Naive thymus-derived CD4-positive, alpha-beta T cell (primary cell): ENCODE data around the gene NFXL1. TPM values are rescaled to one million over a fixed set of nuclear protein-coding genes. Genes with fewer than 3 reads are reported as not detected.
A peak's percentile ranks its signal among the peaks of the same experiment; 100 is the strongest.

Source experiments
- ATAC-seq: fragments of 150-1000 bp; cut with Tn5 transposase; 2 replicates; pipeline ENCODE4 v1.10.0; 2021; ENCODE audit warnings: mild to moderate bottlenecking, moderate library complexity
- CTCF ChIA-PET: fragments of 350-600 bp; sonication (Branson Sonifier 250); formaldehyde crosslinking; loops from one replicate; lab custom pipeline; 2021; ENCODE audit warnings: antibody characterized with exemption; lab: Charles Lee
- POLR2A ChIA-PET: fragments of 350-600 bp; sonication (Branson Sonifier 250); formaldehyde crosslinking; loops from one replicate; lab custom pipeline; 2021; ENCODE audit warnings: antibody characterized with exemption, inconsistent platforms; lab: Charles Lee
- DNase-seq, 9 donors: peaks; one replicate each; pipeline versions ENCODE4 v3.0.0 to v3.0.0-alpha.2; 2020 to 2022; ENCODE audit warnings: mixed read lengths in 1 of 9
- H3K27ac ChIP-seq: one replicate; pipeline ENCODE4 v1.7.0; 2013; ENCODE audit warnings: mild to moderate bottlenecking, low read depth, low read length, moderate library complexity
- H3K27me3 ChIP-seq, 2 donors: one replicate each; pipeline ENCODE4 v1.7.0; 2013; ENCODE audit warnings: low read length in 2 of 2, mild to moderate bottlenecking in 2 of 2, moderate library complexity in 2 of 2; ENCODE audit not compliant: control insufficient read depth in 2 of 2, insufficient read depth in 2 of 2
- H3K36me3 ChIP-seq, 3 experiments: 1 replicate in 2 of 3; 2 replicates in 1 of 3; pipeline ENCODE4 v1.7.0; 2013; ENCODE audit warnings: low read length in 3 of 3, mild to moderate bottlenecking in 3 of 3, moderate library complexity in 1 of 3; ENCODE audit not compliant: insufficient read depth in 3 of 3, control insufficient read depth in 2 of 3
- H3K4me1 ChIP-seq, 2 donors: one replicate each; pipeline ENCODE4 v1.7.0; 2013; ENCODE audit warnings: low read length in 2 of 2, mild to moderate bottlenecking in 2 of 2, moderate library complexity in 1 of 2; ENCODE audit not compliant: control insufficient read depth in 2 of 2, insufficient read depth in 2 of 2
- H3K4me3 ChIP-seq: 2 replicates; pipeline ENCODE4 v1.7.0; 2013; ENCODE audit warnings: mild to moderate bottlenecking, low read length
- H3K9me3 ChIP-seq, 3 experiments: 1 replicate in 2 of 3; 2 replicates in 1 of 3; pipeline ENCODE4 v1.7.0; 2013; ENCODE audit warnings: low read length in 3 of 3; ENCODE audit not compliant: control insufficient read depth in 2 of 3
- H3K27ac Mint-ChIP-seq, 9 donors: one replicate each; pipeline ENCODE4 v1.8.0; 2020 to 2022; ENCODE audit warnings: mixed read lengths in 9 of 9, mild to moderate bottlenecking in 8 of 9, moderate library complexity in 5 of 9, inconsistent platforms in 2 of 9
- H3K27me3 Mint-ChIP-seq, 5 donors: one replicate each; pipeline ENCODE4 v1.8.0; 2021 to 2022; ENCODE audit warnings: mixed read lengths in 5 of 5, mild to moderate bottlenecking in 1 of 5
- H3K36me3 Mint-ChIP-seq, 5 donors: one replicate each; pipeline ENCODE4 v1.8.0; 2020 to 2022; ENCODE audit warnings: mixed read lengths in 5 of 5, mild to moderate bottlenecking in 3 of 5, inconsistent platforms in 1 of 5
- H3K4me1 Mint-ChIP-seq, 7 donors: one replicate each; pipeline ENCODE4 v1.8.0; 2020 to 2022; ENCODE audit warnings: mixed read lengths in 7 of 7, mild to moderate bottlenecking in 3 of 7, inconsistent platforms in 1 of 7
- H3K4me3 Mint-ChIP-seq, 10 donors: one replicate each; pipeline ENCODE4 v1.8.0; 2020 to 2022; ENCODE audit warnings: mild to moderate bottlenecking in 10 of 10, mixed read lengths in 10 of 10, moderate library complexity in 6 of 10, inconsistent platforms in 2 of 10
- H3K9me3 Mint-ChIP-seq, 11 donors: one replicate each; pipeline ENCODE4 v1.8.0; 2020 to 2022; ENCODE audit warnings: mixed read lengths in 11 of 11, mild to moderate bottlenecking in 4 of 11, inconsistent platforms in 1 of 11, moderate library complexity in 1 of 11
- intact Hi-C, 2 donors: fragments of 100-400 bp; cut with micrococcal nuclease; formaldehyde crosslinking; loops; one replicate each; pipeline ENCODE4 v1.15.1; 2023
- polyA plus RNA-seq, 2 donors: library from polyadenylated mRNA; unstranded; fragments of 300-500 nt; fragmentation: Illumina TruSeq; gene quantifications; one replicate each; pipeline ENCODE4 v1.2.3, GENCODE V29; 2021
- total RNA-seq, 6 experiments: library from RNA in 5 of 6; stranded (reverse) in 5 of 6; gene quantifications; 1 replicate in 5 of 6; 2 replicates in 1 of 6; pipeline ENCODE4 v1.2.3 and lab custom pipeline; 2021 to 2026

The NFXL1 gene
- total and polyA plus RNA-seq, 7 experiments from 2014 or later = 9.5 to 19.3 (median 12.2) TPM

DNA sequence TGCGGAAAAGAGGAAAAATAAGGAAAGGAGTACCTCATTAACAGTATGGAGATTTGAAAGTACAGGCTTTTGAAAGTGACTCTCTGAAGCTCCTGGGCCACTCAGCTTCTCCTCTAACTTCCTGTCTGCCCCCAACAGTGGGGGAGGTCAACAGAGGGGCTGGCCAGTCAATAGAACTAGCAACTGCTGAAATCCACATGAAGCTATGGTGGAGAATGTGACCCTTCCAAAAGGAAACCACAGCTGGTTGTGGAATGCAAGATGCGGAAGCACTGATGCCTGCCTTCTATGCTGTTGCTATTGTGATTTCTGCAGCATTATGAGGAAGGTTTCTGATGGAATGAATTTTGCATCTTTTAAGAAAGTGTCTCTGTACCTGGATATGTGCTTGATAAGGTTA is 78.9 kb downstream of the NFXL1 start:
- peak overlapping the region in 9 of 10 donors; percentile 1 to 91 (median 87) for H3K4me3 Mint-ChIP-seq
- H3K4me1 Mint-ChIP-seq = peaks cover 5 to 33% (median 24%) of the 10 kb centered on the region in 7 donors
- peaks cover 0 to 51% (median 11%) of the 10 kb centered on the region in 5 donors for H3K27me3 Mint-ChIP-seq
- peaks cover 0 to 3% (median 0%) of the 10 kb centered on the region in 5 donors for H3K36me3 Mint-ChIP-seq
- Histone ChIP-seq H3K9me3 (no peaks in the 10 kb centered on the region), H3K4me3 (no peak overlapping the region), H3K27ac (no peak overlapping the region), H3K36me3 (no peaks in the 10 kb centered on the region), H3K27me3 (no peaks in the 10 kb centered on the region), H3K4me1 (peaks cover 6% of the 10 kb centered on the region in 2 donors)
- peak overlapping the region in 1 of 9 donors; percentile 75 for H3K27ac Mint-ChIP-seq
- H3K9me3 Mint-ChIP-seq = peaks cover 0 to 8% (median 0%) of the 10 kb centered on the region in 11 donors
- intact Hi-C loops = loop anchor here (5.0 kb wide), 4 partner anchors 77 to 437 kb away; partner anchors contain the start of gene NFXL1 (in 1 of the 2)
- CTCF ChIA-PET = no interaction called here
- no peak for DNase-seq
- POLR2A ChIA-PET = no interaction called here
- no peak for ATAC-seq

DNA sequence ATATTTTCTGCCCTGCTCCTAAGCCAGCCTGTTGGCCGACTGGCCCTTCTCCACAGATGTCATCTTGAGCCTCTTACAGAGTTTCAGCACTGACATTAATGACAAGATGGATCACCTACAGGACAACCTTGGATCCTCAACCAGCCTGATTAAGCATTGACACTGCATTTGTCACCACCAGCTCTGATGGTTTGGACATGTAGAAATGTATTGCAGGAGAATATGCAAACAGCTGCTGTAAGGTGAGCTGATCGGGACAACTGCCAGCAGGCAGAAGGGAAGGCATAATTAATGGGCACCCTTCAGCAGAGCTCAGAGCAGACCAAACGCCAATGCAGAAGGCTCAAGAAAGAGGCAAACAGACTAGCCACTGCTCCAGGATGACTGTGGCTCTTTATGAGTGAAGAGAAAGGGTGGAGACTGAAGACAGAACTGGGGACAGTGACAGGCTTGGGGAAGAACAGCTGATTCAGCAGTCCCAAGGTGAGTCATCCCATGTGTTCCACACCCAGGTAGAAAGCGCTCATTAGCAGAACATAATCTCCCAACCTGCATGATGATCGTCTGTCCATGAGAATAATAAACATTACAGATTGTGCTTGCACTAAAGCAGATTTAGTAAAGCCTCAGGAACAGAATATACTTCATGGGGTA is 83.2 kb downstream of the NFXL1 start:
- Histone ChIP-seq H3K4me1 (peaks cover 6% of the 10 kb centered on the region in 2 donors), H3K27me3 (no peaks in the 10 kb centered on the region), H3K36me3 (no peaks in the 10 kb centered on the region), H3K27ac (no peak overlapping the region), H3K9me3 (no peaks in the 10 kb centered on the region), H3K4me3 (no peak overlapping the region)
- Mint-ChIP-seq H3K27me3 (peaks cover 0 to 35% (median 18%) of the 10 kb centered on the region in 5 donors), H3K4me1 (peaks cover 3 to 31% (median 24%) of the 10 kb centered on the region in 7 donors), H3K36me3 (peaks cover 0 to 3% (median 0%) of the 10 kb centered on the region in 5 donors), H3K4me3 (no peak overlapping the region), H3K27ac (no peak overlapping the region), H3K9me3 (peaks cover 0 to 8% (median 0%) of the 10 kb centered on the region in 11 donors)
- intact Hi-C loops = no loop called here
- ATAC-seq (no peak), DNase-seq (no peak)
- CTCF ChIA-PET = interaction anchor here (0.7 kb wide), 1 partner anchor 143 kb away, joined by 3 read pairs; no protein-coding TSS in a partner anchor
- POLR2A ChIA-PET = no interaction called here

DNA sequence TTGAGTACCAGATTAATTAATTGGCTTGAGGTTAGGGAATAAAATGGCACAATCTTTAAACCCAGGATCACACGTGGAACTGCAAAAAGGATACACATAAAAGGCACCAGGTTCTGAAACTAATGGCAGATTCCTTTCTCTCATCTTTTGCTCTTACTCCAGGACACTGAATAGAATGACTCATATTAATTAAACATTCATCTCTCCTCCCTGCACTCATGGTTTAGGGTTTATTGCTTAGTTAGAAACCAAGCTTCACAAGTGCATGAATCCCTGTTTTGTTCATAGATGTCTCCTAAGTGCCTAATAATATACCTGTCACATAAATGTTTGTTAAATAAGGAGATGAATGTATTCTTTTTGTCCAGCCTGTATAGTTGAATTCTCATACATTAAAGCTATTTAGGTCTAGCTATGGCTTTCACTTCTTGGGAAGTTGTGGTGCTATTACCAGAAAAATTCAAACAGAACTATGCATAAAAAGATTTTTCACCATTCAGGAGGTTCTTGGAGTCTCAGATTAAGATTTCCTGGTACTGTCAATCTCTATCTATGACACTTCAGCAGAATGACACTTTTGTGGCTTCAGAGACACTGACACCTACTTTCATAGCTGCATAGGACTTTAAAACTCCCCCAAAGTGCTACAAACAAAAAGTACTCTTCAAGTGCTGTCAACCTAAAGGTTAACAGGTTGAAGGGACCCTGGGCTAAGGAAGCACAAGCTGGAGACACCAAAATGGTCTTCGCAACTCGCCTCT is 83.9 kb downstream of the NFXL1 start:
- DNase-seq (no peak), ATAC-seq (no peak)
- ChIA-PET POLR2A (no interaction called here), CTCF (interaction anchor here (0.7 kb wide), 1 partner anchor 142 kb away, joined by 3 read pairs; no protein-coding TSS in a partner anchor)
- Histone ChIP-seq H3K27me3 (no peaks in the 10 kb centered on the region), H3K27ac (no peak overlapping the region), H3K4me3 (no peak overlapping the region), H3K4me1 (no peaks in the 10 kb centered on the region), H3K9me3 (no peaks in the 10 kb centered on the region), H3K36me3 (no peaks in the 10 kb centered on the region)
- Mint-ChIP-seq H3K36me3 (peaks cover 0 to 3% (median 0%) of the 10 kb centered on the region in 5 donors), H3K27me3 (peaks cover 0 to 31% (median 16%) of the 10 kb centered on the region in 5 donors), H3K4me1 (peaks cover 0 to 24% (median 18%) of the 10 kb centered on the region in 7 donors), H3K4me3 (no peak overlapping the region), H3K9me3 (peaks cover 0 to 8% (median 0%) of the 10 kb centered on the region in 11 donors), H3K27ac (no peak overlapping the region)
- intact Hi-C loops = no loop called here

DNA sequence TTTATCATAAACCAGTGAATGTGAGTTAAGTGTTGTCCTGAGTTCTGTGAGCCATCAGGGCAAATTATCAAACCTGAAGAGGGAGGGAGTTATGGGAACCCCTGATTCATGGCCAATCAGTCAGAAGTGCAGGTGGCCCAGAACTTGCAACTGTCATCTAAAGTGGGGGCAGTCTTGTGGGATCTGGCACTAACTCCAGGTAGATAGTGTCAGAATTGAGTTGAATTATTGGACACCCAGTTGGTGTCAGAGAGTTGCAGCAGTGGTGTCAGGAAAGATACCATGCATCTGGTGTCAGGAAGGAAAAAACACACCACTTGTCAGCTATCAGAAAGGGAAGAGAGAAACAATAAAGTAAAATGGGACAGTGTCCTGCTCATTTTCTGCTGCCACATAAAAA is 84.9 kb downstream of the NFXL1 start:
- no peaks in the 10 kb centered on the region for H3K4me1 ChIP-seq
- DNase-seq = no peak
- H3K36me3 ChIP-seq = no peaks in the 10 kb centered on the region
- no peak overlapping the region for H3K4me3 ChIP-seq
- Mint-ChIP-seq H3K9me3 (peaks cover 0 to 8% (median 0%) of the 10 kb centered on the region in 11 donors), H3K36me3 (peaks cover 0 to 3% (median 0%) of the 10 kb centered on the region in 5 donors), H3K27me3 (peaks cover 0 to 28% (median 16%) of the 10 kb centered on the region in 5 donors), H3K4me3 (no peak overlapping the region), H3K4me1 (peaks cover 0 to 20% (median 16%) of the 10 kb centered on the region in 7 donors), H3K27ac (no peak overlapping the region)
- H3K27me3 ChIP-seq = no peaks in the 10 kb centered on the region
- intact Hi-C loops = no loop called here
- POLR2A ChIA-PET = no interaction called here
- H3K27ac ChIP-seq = no peak overlapping the region
- CTCF ChIA-PET = no interaction called here
- no peaks in the 10 kb centered on the region for H3K9me3 ChIP-seq
- ATAC-seq = no peak

DNA sequence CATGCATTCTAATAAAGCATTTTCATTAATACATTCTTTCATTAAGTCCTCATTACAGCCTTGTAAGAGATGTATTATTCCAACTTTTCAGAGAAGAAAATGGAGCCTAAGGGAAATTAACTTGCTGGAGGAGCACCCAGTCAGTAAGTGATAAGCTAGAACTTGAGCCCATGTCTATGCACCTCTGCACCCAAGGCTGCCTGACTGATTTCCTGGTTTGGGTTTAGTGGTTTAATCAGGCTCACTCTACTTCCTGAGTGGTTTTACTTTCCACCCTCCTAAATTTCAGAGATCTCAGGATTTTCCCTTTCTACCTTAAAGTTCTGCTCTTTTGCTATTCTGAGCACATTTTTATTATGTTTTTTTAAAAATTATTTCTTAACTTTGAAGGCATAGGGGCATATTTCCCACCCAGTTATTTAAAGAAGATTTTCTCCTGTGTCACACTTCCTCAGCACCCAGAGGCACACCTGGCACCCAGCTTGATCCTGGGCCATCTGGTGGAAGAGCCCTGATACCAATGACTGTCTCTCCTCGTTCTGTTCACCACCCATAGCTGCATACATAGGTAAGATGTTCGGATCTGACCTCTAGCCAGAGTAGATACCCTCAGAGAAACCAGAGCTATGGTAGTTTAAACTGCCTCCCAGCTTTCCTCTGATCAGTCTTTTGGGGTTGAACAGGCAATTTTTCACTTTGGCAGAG is 86.9 kb downstream of the NFXL1 start:
- Histone ChIP-seq H3K4me3 (no peak overlapping the region), H3K4me1 (no peaks in the 10 kb centered on the region), H3K27ac (no peak overlapping the region), H3K36me3 (no peaks in the 10 kb centered on the region), H3K27me3 (no peaks in the 10 kb centered on the region), H3K9me3 (no peaks in the 10 kb centered on the region)
- ATAC-seq = peak; percentile 41
- H3K27me3 Mint-ChIP-seq = peaks cover 0 to 18% (median 10%) of the 10 kb centered on the region in 5 donors
- DNase-seq = no peak
- H3K4me1 Mint-ChIP-seq = peaks cover 0 to 20% (median 16%) of the 10 kb centered on the region in 7 donors
- H3K36me3 Mint-ChIP-seq = no peaks in the 10 kb centered on the region
- no peak overlapping the region for H3K27ac Mint-ChIP-seq
- ChIA-PET CTCF (interaction anchor here (1.3 kb wide), 1 partner anchor 9 kb away, joined by 3 read pairs; no protein-coding TSS in a partner anchor), POLR2A (no interaction called here)
- H3K4me3 Mint-ChIP-seq = no peak overlapping the region
- peaks cover 0 to 1% (median 0%) of the 10 kb centered on the region in 11 donors for H3K9me3 Mint-ChIP-seq
- intact Hi-C loops = no loop called here

DNA sequence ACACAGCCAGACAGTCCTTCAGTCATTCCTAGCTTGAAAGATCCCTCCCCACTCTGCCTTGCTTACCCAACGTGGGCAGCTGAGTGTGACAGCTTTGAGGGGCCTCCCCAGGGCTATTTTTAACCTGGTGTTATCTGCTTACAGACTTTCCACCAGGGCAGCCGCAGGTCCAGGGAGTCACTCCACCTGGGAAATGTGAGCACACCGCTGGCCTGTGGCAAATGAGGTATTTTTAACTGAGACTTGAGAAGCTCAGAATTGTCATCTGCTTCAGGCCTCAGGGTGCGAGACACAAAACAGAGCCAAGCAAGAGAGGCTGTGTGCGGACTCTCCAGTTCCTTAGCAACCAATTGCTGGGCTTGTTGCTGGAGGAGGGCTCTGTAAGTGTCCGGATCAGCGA is 89.5 kb downstream of the NFXL1 start:
- DNase-seq = no peak
- Mint-ChIP-seq H3K36me3 (no peaks in the 10 kb centered on the region), H3K4me3 (no peak overlapping the region), H3K4me1 (peaks cover 0 to 18% (median 8%) of the 10 kb centered on the region in 7 donors), H3K9me3 (no peaks in the 10 kb centered on the region), H3K27me3 (peaks cover 0 to 18% (median 5%) of the 10 kb centered on the region in 5 donors), H3K27ac (no peak overlapping the region)
- ChIA-PET POLR2A (no interaction called here), CTCF (interaction anchor here (0.6 kb wide), 1 partner anchor 1442 kb away, joined by 3 read pairs; no protein-coding TSS in a partner anchor)
- Histone ChIP-seq H3K27ac (no peak overlapping the region), H3K27me3 (no peaks in the 10 kb centered on the region), H3K36me3 (no peaks in the 10 kb centered on the region), H3K4me3 (no peak overlapping the region), H3K4me1 (no peaks in the 10 kb centered on the region), H3K9me3 (no peaks in the 10 kb centered on the region)
- no peak for ATAC-seq
- intact Hi-C loops = no loop called here
